ENCODE measurements around the gene CHRM2. TPM values are rescaled to one million over a fixed set of nuclear protein-coding genes. Genes with fewer than 3 reads are reported as not detected.

CHRM2 gene
- total and polyA plus RNA-seq, 10 donors, result 0.13 TPM; not detected in 9

DNA sequence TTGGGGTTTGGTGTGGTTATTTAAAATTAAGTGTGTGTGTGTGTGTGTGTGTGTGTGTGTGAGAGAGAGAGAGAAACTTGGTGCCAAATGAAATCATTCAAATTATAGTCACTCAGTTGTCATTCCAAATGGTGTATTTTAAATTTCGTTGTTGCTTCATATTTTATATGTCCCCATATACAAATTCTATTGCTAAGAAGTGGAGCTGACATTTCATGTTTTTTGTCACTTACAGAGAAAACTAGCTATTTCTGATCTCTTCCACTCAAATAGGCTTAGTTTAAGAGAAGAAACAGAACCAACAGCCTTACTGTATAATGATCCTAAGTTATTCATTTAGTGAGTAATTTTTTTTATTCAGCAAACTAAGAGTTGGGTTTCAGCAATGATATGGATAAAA is 42.3 kb downstream of the CHRM2 start:
- no peak overlapping the region for H3K27ac ChIP-seq
- no peak overlapping the region for H3K4me3 ChIP-seq
- H3K9me3 ChIP-seq, result no peaks in the 10 kb centered on the region
- no peaks in the 10 kb centered on the region for H3K36me3 ChIP-seq
- intact Hi-C loops (cut with DNase I; ENCODE audit: low total_unique reads), result no loop called here
- H3K27me3 ChIP-seq (replicated peaks in 1 of 7), result no peaks in the 10 kb centered on the region
- no peaks in the 10 kb centered on the region for H3K4me1 ChIP-seq
- no peak for DNase-seq
- TF ChIP-seq POLR2A (IDR thresholded peaks at IDR 0.05) (no peak), POLR2AphosphoS5 (IDR thresholded peaks at IDR 0.05) (no peak)
- TF ChIP-seq, protein P1, sequence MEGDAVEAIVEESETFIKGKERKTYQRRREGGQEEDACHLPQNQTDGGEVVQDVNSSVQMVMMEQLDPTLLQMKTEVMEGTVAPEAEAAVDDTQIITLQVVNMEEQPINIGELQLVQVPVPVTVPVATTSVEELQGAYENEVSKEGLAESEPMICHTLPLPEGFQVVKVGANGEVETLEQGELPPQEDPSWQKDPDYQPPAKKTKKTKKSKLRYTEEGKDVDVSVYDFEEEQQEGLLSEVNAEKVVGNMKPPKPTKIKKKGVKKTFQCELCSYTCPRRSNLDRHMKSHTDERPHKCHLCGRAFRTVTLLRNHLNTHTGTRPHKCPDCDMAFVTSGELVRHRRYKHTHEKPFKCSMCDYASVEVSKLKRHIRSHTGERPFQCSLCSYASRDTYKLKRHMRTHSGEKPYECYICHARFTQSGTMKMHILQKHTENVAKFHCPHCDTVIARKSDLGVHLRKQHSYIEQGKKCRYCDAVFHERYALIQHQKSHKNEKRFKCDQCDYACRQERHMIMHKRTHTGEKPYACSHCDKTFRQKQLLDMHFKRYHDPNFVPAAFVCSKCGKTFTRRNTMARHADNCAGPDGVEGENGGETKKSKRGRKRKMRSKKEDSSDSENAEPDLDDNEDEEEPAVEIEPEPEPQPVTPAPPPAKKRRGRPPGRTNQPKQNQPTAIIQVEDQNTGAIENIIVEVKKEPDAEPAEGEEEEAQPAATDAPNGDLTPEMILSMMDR (IDR thresholded peaks at IDR 0.05 in 8 of 11, conservative IDR thresholded peaks at IDR 0.05 in 3 of 11), result no peak
- WGBS, 5 donors, result 46 to 71% (median 61%) methylated on average over 1 of the region's 1 CpG

DNA sequence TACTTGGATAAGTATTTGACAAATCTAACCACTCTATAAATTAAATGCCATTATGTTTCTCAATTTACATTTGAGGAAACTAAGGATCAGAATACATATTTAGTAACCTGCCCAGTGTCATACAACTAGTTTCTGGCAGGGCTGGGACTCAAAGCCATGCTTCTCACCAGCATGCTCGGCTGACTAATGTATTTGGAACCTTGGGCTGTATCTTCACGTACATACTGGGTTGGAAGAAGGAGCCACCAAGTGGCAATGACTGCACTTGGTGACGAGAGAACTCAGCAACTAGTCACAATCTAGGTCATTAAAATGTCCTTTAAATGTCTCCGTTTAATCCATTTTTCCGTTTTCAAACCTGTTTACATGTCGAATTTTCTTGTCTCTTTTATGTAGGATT is 42.9 kb downstream of the CHRM2 start:
- no peak for DNase-seq
- H3K9me3 ChIP-seq, result no peaks in the 10 kb centered on the region
- H3K4me1 ChIP-seq, result no peaks in the 10 kb centered on the region
- intact Hi-C loops (cut with DNase I; ENCODE audit: low total_unique reads), result no loop called here
- TF ChIP-seq POLR2A (IDR thresholded peaks at IDR 0.05) (no peak), POLR2AphosphoS5 (IDR thresholded peaks at IDR 0.05) (no peak)
- TF ChIP-seq, protein P1 (IDR thresholded peaks at IDR 0.05 in 8 of 11, conservative IDR thresholded peaks at IDR 0.05 in 3 of 11), result no peak
- 75 to 87% (median 83%) methylated on average over 6 of the region's 6 CpGs for WGBS, 5 donors
- H3K36me3 ChIP-seq, result no peaks in the 10 kb centered on the region
- H3K27me3 ChIP-seq (replicated peaks in 1 of 7), result no peaks in the 10 kb centered on the region
- no peak overlapping the region for H3K27ac ChIP-seq
- H3K4me3 ChIP-seq, result no peak overlapping the region

DNA sequence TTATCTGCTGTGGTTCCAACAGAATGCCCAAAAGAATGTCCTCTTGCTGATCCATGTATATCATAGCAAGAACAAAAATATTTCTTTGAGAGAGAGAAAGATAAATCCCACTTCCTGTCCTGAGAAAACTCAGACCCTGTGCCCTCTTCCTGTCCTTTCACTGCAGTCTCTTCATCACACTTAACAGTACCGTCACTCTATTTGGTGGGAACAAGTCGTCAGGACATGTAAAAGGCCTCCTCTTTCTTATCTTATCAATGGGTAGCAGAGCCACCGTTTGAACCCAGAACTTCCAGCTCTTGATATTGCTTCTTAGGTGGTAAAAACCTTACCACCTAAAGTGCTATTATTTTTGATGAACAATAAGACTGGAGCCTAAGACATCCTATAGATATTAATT is 43.9 kb downstream of the CHRM2 start:
- H3K27ac ChIP-seq, result no peak overlapping the region
- WGBS, 5 donors, result 41 to 67% (median 53%) methylated on average over 3 of the region's 3 CpGs
- no peak for DNase-seq
- intact Hi-C loops (cut with DNase I; ENCODE audit: low total_unique reads), result no loop called here
- H3K36me3 ChIP-seq, result no peaks in the 10 kb centered on the region
- TF ChIP-seq POLR2AphosphoS5 (IDR thresholded peaks at IDR 0.05) (no peak), POLR2A (IDR thresholded peaks at IDR 0.05) (no peak)
- TF ChIP-seq, protein P1 (IDR thresholded peaks at IDR 0.05 in 8 of 11, conservative IDR thresholded peaks at IDR 0.05 in 3 of 11), result no peak
- H3K27me3 ChIP-seq (replicated peaks in 1 of 7), result no peaks in the 10 kb centered on the region
- no peak overlapping the region for H3K4me3 ChIP-seq
- H3K4me1 ChIP-seq, result no peaks in the 10 kb centered on the region
- H3K9me3 ChIP-seq, result no peaks in the 10 kb centered on the region

DNA sequence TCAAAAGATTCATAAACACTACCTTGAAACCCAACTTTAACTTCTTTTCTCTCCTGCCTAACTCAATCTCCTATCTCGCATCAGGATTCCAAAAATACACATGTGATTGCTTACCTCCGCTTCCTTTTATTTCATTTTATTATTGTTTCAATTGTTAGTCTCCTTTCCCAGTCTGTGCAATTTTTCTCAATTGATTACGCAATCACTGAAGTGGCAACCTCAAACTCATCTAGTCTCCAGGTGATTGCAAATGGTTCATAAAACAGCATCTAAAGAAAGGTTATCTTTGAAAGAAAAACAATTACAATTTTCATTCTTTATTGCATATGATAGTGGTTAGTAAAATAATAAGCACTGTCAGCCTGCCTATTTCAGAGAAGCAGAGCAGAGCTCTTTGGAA is 45.6 kb downstream of the CHRM2 start:
- WGBS, 5 donors, result 78 to 96% (median 88%) methylated on average over 3 of the region's 3 CpGs
- intact Hi-C loops (cut with DNase I; ENCODE audit: low total_unique reads), result no loop called here

More for the DNA sequence above, 45.6 kb downstream of the CHRM2 start:
- H3K9me3 ChIP-seq, result no peaks in the 10 kb centered on the region
- no peaks in the 10 kb centered on the region for H3K36me3 ChIP-seq
- no peaks in the 10 kb centered on the region for H3K4me1 ChIP-seq
- TF ChIP-seq POLR2AphosphoS5 (IDR thresholded peaks at IDR 0.05) (no peak), POLR2A (IDR thresholded peaks at IDR 0.05) (no peak)
- TF ChIP-seq, protein P1 (IDR thresholded peaks at IDR 0.05 in 8 of 11, conservative IDR thresholded peaks at IDR 0.05 in 3 of 11), result no peak
- H3K4me3 ChIP-seq, result no peak overlapping the region
- no peak overlapping the region for H3K27ac ChIP-seq
- no peaks in the 10 kb centered on the region for H3K27me3 ChIP-seq (replicated peaks in 1 of 7)
- DNase-seq, result no peak

Measured in spleen (tissue), 11 donors.